ENCODE measurements around the gene COL1A2. TPM values are rescaled to one million over a fixed set of nuclear protein-coding genes. Genes with fewer than 3 reads are reported as not detected.

COL1A2 gene
- total RNA-seq, 1 donor from 2014 or later: 28.0 TPM

DNA sequence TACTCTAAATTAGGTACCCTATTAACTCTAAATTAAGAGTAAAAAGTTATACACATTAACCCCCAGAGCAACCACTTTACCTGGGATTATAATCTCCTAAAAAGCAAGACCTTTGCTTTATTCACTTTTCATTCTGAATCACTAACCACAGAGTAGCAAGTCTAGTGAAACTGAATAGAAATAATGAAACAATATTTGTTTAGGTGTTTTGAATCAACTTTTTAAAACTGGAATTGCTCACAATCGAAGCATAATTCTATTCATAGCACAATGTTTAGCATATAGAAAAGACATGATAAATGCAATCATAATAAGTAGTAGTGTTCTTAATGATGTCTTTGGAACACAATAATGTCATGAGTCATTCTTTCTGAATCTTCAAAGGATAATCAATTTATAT lies 77.9 kb downstream of the COL1A2 start:
- Histone ChIP-seq H3F3A (ENCODE audit: low read depth) (no peaks in the 10 kb centered on the region), H3K4me3 (no peak overlapping the region), H3K9me3 (ENCODE audit: low read depth) (no peaks in the 10 kb centered on the region), H3K4me2 (no peak overlapping the region), H4K20me1 (ENCODE audit: low read depth) (no peaks in the 10 kb centered on the region), H3K36me3 (no peaks in the 10 kb centered on the region), H2AFZ (replicated peaks) (no peak overlapping the region), H3K27ac (no peak overlapping the region), H3K79me2 (ENCODE audit: low read depth) (no peaks in the 10 kb centered on the region), H3K4me1 (no peaks in the 10 kb centered on the region), H3K9ac (no peak overlapping the region), H3K27me3 (no peaks in the 10 kb centered on the region)
- H3K36me3 Mint-ChIP-seq: no peaks in the 10 kb centered on the region
- no peak overlapping the region for H3K27ac Mint-ChIP-seq
- DNase-seq (ENCODE audit: low spot score): no peak
- TF ChIP-seq, protein P1, sequence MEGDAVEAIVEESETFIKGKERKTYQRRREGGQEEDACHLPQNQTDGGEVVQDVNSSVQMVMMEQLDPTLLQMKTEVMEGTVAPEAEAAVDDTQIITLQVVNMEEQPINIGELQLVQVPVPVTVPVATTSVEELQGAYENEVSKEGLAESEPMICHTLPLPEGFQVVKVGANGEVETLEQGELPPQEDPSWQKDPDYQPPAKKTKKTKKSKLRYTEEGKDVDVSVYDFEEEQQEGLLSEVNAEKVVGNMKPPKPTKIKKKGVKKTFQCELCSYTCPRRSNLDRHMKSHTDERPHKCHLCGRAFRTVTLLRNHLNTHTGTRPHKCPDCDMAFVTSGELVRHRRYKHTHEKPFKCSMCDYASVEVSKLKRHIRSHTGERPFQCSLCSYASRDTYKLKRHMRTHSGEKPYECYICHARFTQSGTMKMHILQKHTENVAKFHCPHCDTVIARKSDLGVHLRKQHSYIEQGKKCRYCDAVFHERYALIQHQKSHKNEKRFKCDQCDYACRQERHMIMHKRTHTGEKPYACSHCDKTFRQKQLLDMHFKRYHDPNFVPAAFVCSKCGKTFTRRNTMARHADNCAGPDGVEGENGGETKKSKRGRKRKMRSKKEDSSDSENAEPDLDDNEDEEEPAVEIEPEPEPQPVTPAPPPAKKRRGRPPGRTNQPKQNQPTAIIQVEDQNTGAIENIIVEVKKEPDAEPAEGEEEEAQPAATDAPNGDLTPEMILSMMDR (IDR thresholded peaks at IDR 0.05): no peak
- TF ChIP-seq EZH2phosphoT487 (IDR thresholded peaks at IDR 0.05): no peak
- TF ChIP-seq EZH2 (IDR thresholded peaks at IDR 0.05): no peak
- no peak overlapping the region for H3K4me3 Mint-ChIP-seq
- H3K4me1 Mint-ChIP-seq: no peaks in the 10 kb centered on the region
- peaks cover 2% of the 10 kb centered on the region for H3K27me3 Mint-ChIP-seq (ENCODE audit: insufficient read depth, low read depth)
- peaks cover 3% of the 10 kb centered on the region for H3K9me3 Mint-ChIP-seq

DNA sequence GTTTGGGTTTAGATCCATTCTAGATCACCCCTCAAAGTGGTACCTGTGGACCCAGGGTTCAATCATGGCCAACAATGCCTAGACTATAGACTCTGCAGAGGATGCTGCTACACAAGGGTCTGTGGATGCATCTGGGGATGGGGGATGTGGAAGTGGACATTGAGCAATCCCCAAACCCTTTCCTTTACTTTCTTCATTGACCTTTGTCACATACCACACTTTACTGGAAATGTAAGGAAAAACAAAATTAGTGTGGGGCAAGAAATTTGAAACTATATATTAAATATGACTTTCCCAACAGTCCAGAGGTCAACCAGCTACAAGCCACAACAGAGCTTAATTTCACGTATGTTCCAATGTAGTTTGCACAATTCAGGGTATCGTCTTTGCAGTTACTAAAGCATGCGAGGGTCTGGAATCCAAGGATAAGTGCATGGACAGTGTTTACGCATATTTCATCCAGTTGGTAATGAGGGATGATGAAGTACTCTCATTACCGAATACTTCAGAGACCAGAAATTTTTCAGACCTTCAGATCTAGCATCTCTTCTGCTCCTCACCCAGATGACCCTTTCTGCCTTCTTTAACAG lies 81.7 kb downstream of the COL1A2 start:
- Mint-ChIP-seq H3K27me3 (ENCODE audit: insufficient read depth, low read depth) (peaks cover 2% of the 10 kb centered on the region), H3K27ac (no peak overlapping the region), H3K36me3 (no peaks in the 10 kb centered on the region), H3K4me3 (no peak overlapping the region), H3K4me1 (no peaks in the 10 kb centered on the region), H3K9me3 (no peaks in the 10 kb centered on the region)
- Histone ChIP-seq H3F3A (ENCODE audit: low read depth) (no peaks in the 10 kb centered on the region), H3K4me3 (no peak overlapping the region), H3K27ac (no peak overlapping the region), H3K9ac (no peak overlapping the region), H3K27me3 (no peaks in the 10 kb centered on the region), H4K20me1 (ENCODE audit: low read depth) (no peaks in the 10 kb centered on the region), H3K9me3 (ENCODE audit: low read depth) (no peaks in the 10 kb centered on the region), H3K36me3 (no peaks in the 10 kb centered on the region), H3K4me1 (no peaks in the 10 kb centered on the region), H2AFZ (replicated peaks) (no peak overlapping the region), H3K4me2 (no peak overlapping the region), H3K79me2 (ENCODE audit: low read depth) (no peaks in the 10 kb centered on the region)
- DNase-seq (ENCODE audit: low spot score): no peak
- TF ChIP-seq, protein P1 (IDR thresholded peaks at IDR 0.05): no peak
- no peak for TF ChIP-seq EZH2phosphoT487 (IDR thresholded peaks at IDR 0.05)
- no peak for TF ChIP-seq EZH2 (IDR thresholded peaks at IDR 0.05)

GRCh38 chr7:94477878-94478277 lies 83.2 kb downstream of the COL1A2 start:
- Histone ChIP-seq H3K79me2 (ENCODE audit: low read depth) (no peaks in the 10 kb centered on the region), H3K36me3 (no peaks in the 10 kb centered on the region), H3K9ac (no peak overlapping the region), H3K27me3 (no peaks in the 10 kb centered on the region), H3K4me1 (no peaks in the 10 kb centered on the region), H3K27ac (no peak overlapping the region), H3K9me3 (ENCODE audit: low read depth) (no peaks in the 10 kb centered on the region), H3F3A (ENCODE audit: low read depth) (no peaks in the 10 kb centered on the region), H3K4me3 (no peak overlapping the region), H4K20me1 (ENCODE audit: low read depth) (no peaks in the 10 kb centered on the region), H2AFZ (replicated peaks) (no peak overlapping the region), H3K4me2 (no peak overlapping the region)
- Mint-ChIP-seq H3K9me3 (no peaks in the 10 kb centered on the region), H3K36me3 (no peaks in the 10 kb centered on the region), H3K27ac (no peak overlapping the region), H3K27me3 (ENCODE audit: insufficient read depth, low read depth) (no peaks in the 10 kb centered on the region), H3K4me3 (no peak overlapping the region), H3K4me1 (no peaks in the 10 kb centered on the region)
- DNase-seq (ENCODE audit: low spot score): no peak
- TF ChIP-seq, protein P1 (IDR thresholded peaks at IDR 0.05): no peak
- TF ChIP-seq EZH2 (IDR thresholded peaks at IDR 0.05) (no peak), EZH2phosphoT487 (IDR thresholded peaks at IDR 0.05) (no peak)
